Activated CD4-positive, alpha-beta T cell treated with anti-CD3 and anti-CD28 coated beads for 24 hours (primary cell): ENCODE data around the gene TOR4A.

ENCODE experiments used
- DNase-seq, 2 donors: peaks; one replicate each; pipeline ENCODE4 v3.0.0-alpha.2; 2020; ENCODE audit warnings: low read depth in 2 of 2

Gene TOR4A

GRCh38 chr9:137306066-137306849 lies 28.7 kb downstream of the TOR4A start:
- DNase-seq: no peak

GRCh38 chr9:137306850-137307254 lies 29.3 kb downstream of the TOR4A start:
- no peak for DNase-seq

- no peak for DNase-seq
Measured at GRCh38 chr9:137307255-137308056, 29.9 kb downstream of the TOR4A start.

- DNase-seq: no peak
Measured at GRCh38 chr9:137308057-137308619, 30.6 kb downstream of the TOR4A start.

- DNase-seq: no peak
Measured at GRCh38 chr9:137309368-137310188, 32.1 kb downstream of the TOR4A start.

GRCh38 chr9:137310189-137311052 lies 32.9 kb downstream of the TOR4A start:
- DNase-seq: no peak

- no peak for DNase-seq
Measured at GRCh38 chr9:137311171-137311985, 33.9 kb downstream of the TOR4A start.

GRCh38 chr9:137311986-137312851 lies 34.7 kb downstream of the TOR4A start:
- no peak for DNase-seq

GRCh38 chr9:137312852-137313325 lies 35.4 kb downstream of the TOR4A start:
- no peak for DNase-seq

GRCh38 chr9:137313326-137313936 lies 35.9 kb downstream of the TOR4A start:
- DNase-seq: no peak

GRCh38 chr9:137313956-137314560 lies 36.5 kb downstream of the TOR4A start:
- DNase-seq: no peak

- DNase-seq: no peak
Measured at GRCh38 chr9:137314561-137315560, 37.3 kb downstream of the TOR4A start.

GRCh38 chr9:137315581-137316011 lies 38.1 kb downstream of the TOR4A start:
- DNase-seq: no peak

- DNase-seq: no peak
Measured at GRCh38 chr9:137316012-137316981, 38.8 kb downstream of the TOR4A start.

- no peak for DNase-seq
Measured at GRCh38 chr9:137317021-137317717, 39.6 kb downstream of the TOR4A start.
